ENCODE results near the gene LRRC36.

LRRC36 gene

GRCh38 chr16:67326472-67327309 lies at the start of gene LRRC36, which contains the start of gene KCTD19:
LRRC36 (plus strand) TSS chr16:67326815; CDS start chr16:67326863, 48 bp downstream.
KCTD19 (minus strand) TSS chr16:67326741; CDS start chr16:67326707, 34 bp downstream.
- Histone ChIP-seq H3K4me1 (ENCODE audit: control insufficient read depth, insufficient read depth, low read length) (peaks cover 5% of the 10 kb centered on the region), H3K27ac (ENCODE audit: low read length) (no peak within 1 kb of the TSS), H3K36me3 (ENCODE audit: control insufficient read depth in 2 of 2, insufficient read depth in 2 of 2, low read length in 2 of 2) (no peaks in the 10 kb centered on the region), H3K9ac (ENCODE audit: low read length in 2 of 2) (peak within 1 kb of the TSS in 1 of 2 donors; percentile 42), H3K4me3 (ENCODE audit: low read length in 2 of 2) (peak within 1 kb of the TSS; percentile 25 to 69), H3K27me3 (ENCODE audit: control insufficient read depth in 1 of 2, insufficient read depth in 2 of 2, low read length in 2 of 2) (peaks cover 15 to 17% of the 10 kb centered on the region in 2 donors), H3K9me3 (ENCODE audit: control insufficient read depth in 2 of 2, low read length in 2 of 2) (no peaks in the 10 kb centered on the region)

DNA sequence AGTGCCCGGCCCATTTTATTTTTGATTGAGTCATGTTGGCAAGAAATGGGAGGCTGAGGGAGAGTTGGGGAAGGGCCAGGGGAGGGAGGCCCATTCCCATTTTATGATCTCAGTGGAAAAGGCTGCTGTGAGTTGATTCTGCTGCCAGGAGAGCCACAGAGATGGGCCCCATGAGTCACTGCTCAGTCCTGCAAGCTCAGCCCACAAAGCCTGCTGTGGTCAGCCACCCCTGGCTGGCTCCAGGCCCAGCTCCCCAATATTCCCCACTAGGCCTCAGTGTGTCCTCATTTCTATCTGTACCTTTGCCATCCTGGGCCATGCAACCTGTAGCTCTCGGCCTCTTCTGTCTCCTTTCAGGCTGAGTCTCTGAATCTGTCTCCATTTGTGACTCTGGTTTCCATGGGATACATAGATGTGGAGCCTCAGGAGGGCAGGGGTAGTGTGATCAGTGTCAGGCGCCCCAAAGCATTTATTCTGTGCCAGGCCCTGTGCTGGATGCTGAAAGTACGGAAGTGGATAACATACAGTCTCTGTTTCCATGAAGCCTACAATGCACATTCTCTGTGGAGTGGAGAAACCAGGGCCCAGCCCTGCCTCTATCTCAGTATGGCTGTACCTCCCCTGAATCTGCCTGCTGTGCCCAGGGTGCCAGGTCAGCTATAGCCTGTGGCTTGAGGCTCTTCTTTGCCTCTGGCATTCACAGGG lies 49.2 kb upstream of the LRRC36 start:
- no peak overlapping the region for H3K27ac ChIP-seq (ENCODE audit: low read length)
- no peaks in the 10 kb centered on the region for H3K27me3 ChIP-seq (ENCODE audit: control insufficient read depth in 1 of 2, insufficient read depth in 2 of 2, low read length in 2 of 2)
- H3K9ac ChIP-seq (ENCODE audit: low read length in 2 of 2) = no peak overlapping the region
- H3K4me3 ChIP-seq (ENCODE audit: low read length in 2 of 2) = no peak overlapping the region
- no peaks in the 10 kb centered on the region for H3K9me3 ChIP-seq (ENCODE audit: control insufficient read depth in 2 of 2, low read length in 2 of 2)
- H3K4me1 ChIP-seq (ENCODE audit: control insufficient read depth, insufficient read depth, low read length) = peaks cover 21% of the 10 kb centered on the region
- peaks cover 0 to 2% of the 10 kb centered on the region in 2 donors for H3K36me3 ChIP-seq (ENCODE audit: control insufficient read depth in 2 of 2, insufficient read depth in 2 of 2, low read length in 2 of 2)

DNA sequence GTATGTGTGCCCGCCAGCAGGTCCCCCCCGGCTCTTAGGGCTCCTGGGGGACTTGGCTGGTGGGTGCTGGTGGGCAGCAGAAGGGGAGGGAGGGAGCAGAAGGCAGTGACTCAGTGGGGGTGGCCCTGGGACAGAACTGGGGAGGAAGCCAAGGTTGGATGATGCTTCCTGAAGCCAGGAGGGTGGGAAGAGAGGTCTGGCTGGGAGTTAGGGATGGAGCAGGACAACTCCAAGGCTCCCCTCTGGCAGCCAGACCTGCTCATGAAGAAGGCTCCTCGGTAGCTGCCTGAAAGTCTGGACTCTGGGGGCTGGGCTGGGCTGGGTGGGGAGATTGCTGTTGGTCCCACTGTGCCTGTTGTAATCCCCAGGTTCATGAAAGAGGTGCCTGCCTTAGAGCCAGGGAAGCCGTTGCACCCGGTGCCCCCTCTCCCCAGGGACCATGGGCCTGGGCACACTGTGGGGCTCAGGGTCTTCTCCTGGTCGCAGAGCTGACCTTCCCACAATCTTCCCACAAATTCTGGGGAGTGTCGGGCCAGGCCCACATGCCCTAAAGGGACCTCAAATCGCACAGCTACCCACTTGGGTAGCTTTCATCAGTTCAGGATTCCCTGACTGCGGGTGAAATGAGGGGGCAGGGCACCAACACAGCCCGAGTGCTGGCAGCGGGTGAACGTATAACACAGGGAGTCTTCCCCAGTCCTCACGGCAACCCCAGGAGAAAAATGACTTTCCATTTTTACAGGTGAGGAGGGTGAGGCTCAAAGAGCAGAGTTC lies 48.4 kb upstream of the LRRC36 start:
- Histone ChIP-seq H3K9me3 (ENCODE audit: control insufficient read depth in 2 of 2, low read length in 2 of 2) (no peaks in the 10 kb centered on the region), H3K27ac (ENCODE audit: low read length) (no peak overlapping the region), H3K27me3 (ENCODE audit: control insufficient read depth in 1 of 2, insufficient read depth in 2 of 2, low read length in 2 of 2) (no peaks in the 10 kb centered on the region), H3K9ac (ENCODE audit: low read length in 2 of 2) (peak overlapping the region in 1 of 2 donors; percentile 42), H3K4me1 (ENCODE audit: control insufficient read depth, insufficient read depth, low read length) (peaks cover 21% of the 10 kb centered on the region), H3K4me3 (ENCODE audit: low read length in 2 of 2) (peak overlapping the region; percentile 40 to 72), H3K36me3 (ENCODE audit: control insufficient read depth in 2 of 2, insufficient read depth in 2 of 2, low read length in 2 of 2) (peaks cover 0 to 2% of the 10 kb centered on the region in 2 donors)

DNA sequence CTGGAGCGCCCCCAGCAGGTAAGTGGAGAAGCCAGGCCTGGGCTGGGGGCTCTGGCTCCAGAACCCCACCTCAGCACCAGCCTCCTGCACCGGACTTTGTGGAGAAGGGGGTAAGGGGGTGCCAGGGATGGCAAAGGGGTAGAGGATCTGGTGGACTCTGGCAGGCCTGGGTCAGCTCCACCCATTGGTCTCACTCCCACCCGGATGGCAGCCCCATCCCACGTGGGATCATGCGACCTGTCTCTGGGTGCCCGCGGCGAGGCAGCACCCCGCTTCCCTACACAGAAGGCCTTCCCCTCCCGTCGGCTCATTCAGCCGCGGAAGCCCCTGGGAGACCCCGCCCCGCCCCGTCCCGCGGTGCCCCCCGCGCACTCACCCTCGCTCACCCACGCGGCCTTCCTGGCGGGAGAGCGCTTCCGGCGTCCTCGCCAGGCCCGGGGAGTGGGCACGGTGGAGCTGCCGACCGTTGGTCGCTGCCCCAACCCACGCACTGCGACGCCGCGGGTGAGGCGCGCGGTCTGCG lies 47.8 kb upstream of the LRRC36 start:
- H3K4me1 ChIP-seq (ENCODE audit: control insufficient read depth, insufficient read depth, low read length) = peaks cover 21% of the 10 kb centered on the region
- H3K36me3 ChIP-seq (ENCODE audit: control insufficient read depth in 2 of 2, insufficient read depth in 2 of 2, low read length in 2 of 2) = peaks cover 0 to 2% of the 10 kb centered on the region in 2 donors
- H3K9ac ChIP-seq (ENCODE audit: low read length in 2 of 2) = peak overlapping the region in 1 of 2 donors; percentile 42
- H3K27ac ChIP-seq (ENCODE audit: low read length) = no peak overlapping the region
- H3K4me3 ChIP-seq (ENCODE audit: low read length in 2 of 2) = peak overlapping the region; percentile 40 to 72
- no peaks in the 10 kb centered on the region for H3K27me3 ChIP-seq (ENCODE audit: control insufficient read depth in 1 of 2, insufficient read depth in 2 of 2, low read length in 2 of 2)
- no peaks in the 10 kb centered on the region for H3K9me3 ChIP-seq (ENCODE audit: control insufficient read depth in 2 of 2, low read length in 2 of 2)

GRCh38 chr16:67279296-67280089 lies 47.1 kb upstream of the LRRC36 start, which contains the start of gene PLEKHG4:
PLEKHG4 (plus strand) TSS chr16:67279532; CDS start chr16:67280045, 513 bp downstream.
- Histone ChIP-seq H3K9ac (ENCODE audit: low read length in 2 of 2) (peak within 1 kb of the TSS in 1 of 2 donors; percentile 42), H3K27me3 (ENCODE audit: control insufficient read depth in 1 of 2, insufficient read depth in 2 of 2, low read length in 2 of 2) (no peaks in the 10 kb centered on the region), H3K4me1 (ENCODE audit: control insufficient read depth, insufficient read depth, low read length) (peaks cover 21% of the 10 kb centered on the region), H3K27ac (ENCODE audit: low read length) (no peak within 1 kb of the TSS), H3K4me3 (ENCODE audit: low read length in 2 of 2) (peak within 1 kb of the TSS; percentile 40 to 72), H3K9me3 (ENCODE audit: control insufficient read depth in 2 of 2, low read length in 2 of 2) (no peaks in the 10 kb centered on the region), H3K36me3 (ENCODE audit: control insufficient read depth in 2 of 2, insufficient read depth in 2 of 2, low read length in 2 of 2) (peaks cover 0 to 2% of the 10 kb centered on the region in 2 donors)

GRCh38 chr16:67280090-67281015 lies 46.3 kb upstream of the LRRC36 start:
- no peak overlapping the region for H3K9ac ChIP-seq (ENCODE audit: low read length in 2 of 2)
- H3K27me3 ChIP-seq (ENCODE audit: control insufficient read depth in 1 of 2, insufficient read depth in 2 of 2, low read length in 2 of 2) = no peaks in the 10 kb centered on the region
- H3K27ac ChIP-seq (ENCODE audit: low read length) = no peak overlapping the region
- no peak overlapping the region for H3K4me3 ChIP-seq (ENCODE audit: low read length in 2 of 2)
- peaks cover 0 to 1% of the 10 kb centered on the region in 2 donors for H3K36me3 ChIP-seq (ENCODE audit: control insufficient read depth in 2 of 2, insufficient read depth in 2 of 2, low read length in 2 of 2)
- H3K4me1 ChIP-seq (ENCODE audit: control insufficient read depth, insufficient read depth, low read length) = peaks cover 21% of the 10 kb centered on the region
- no peaks in the 10 kb centered on the region for H3K9me3 ChIP-seq (ENCODE audit: control insufficient read depth in 2 of 2, low read length in 2 of 2)

- Histone ChIP-seq H3K36me3 (ENCODE audit: control insufficient read depth in 2 of 2, insufficient read depth in 2 of 2, low read length in 2 of 2) (no peaks in the 10 kb centered on the region), H3K9me3 (ENCODE audit: control insufficient read depth in 2 of 2, low read length in 2 of 2) (no peaks in the 10 kb centered on the region)
Measured at GRCh38 chr16:67281536-67282446, 44.8 kb upstream of the LRRC36 start.

GRCh38 chr16:67282447-67282805 lies 44.2 kb upstream of the LRRC36 start:
- Histone ChIP-seq H3K4me1 (ENCODE audit: control insufficient read depth, insufficient read depth, low read length) (peaks cover 19% of the 10 kb centered on the region), H3K4me3 (ENCODE audit: low read length in 2 of 2) (no peak overlapping the region), H3K36me3 (ENCODE audit: control insufficient read depth in 2 of 2, insufficient read depth in 2 of 2, low read length in 2 of 2) (no peaks in the 10 kb centered on the region), H3K9me3 (ENCODE audit: control insufficient read depth in 2 of 2, low read length in 2 of 2) (no peaks in the 10 kb centered on the region), H3K27ac (ENCODE audit: low read length) (no peak overlapping the region), H3K27me3 (ENCODE audit: control insufficient read depth in 1 of 2, insufficient read depth in 2 of 2, low read length in 2 of 2) (no peaks in the 10 kb centered on the region), H3K9ac (ENCODE audit: low read length in 2 of 2) (no peak overlapping the region)

More at GRCh38 chr16:67281536-67282446, 44.8 kb upstream of the LRRC36 start:
- Histone ChIP-seq H3K4me3 (ENCODE audit: low read length in 2 of 2) (no peak overlapping the region), H3K9ac (ENCODE audit: low read length in 2 of 2) (no peak overlapping the region), H3K27ac (ENCODE audit: low read length) (no peak overlapping the region), H3K27me3 (ENCODE audit: control insufficient read depth in 1 of 2, insufficient read depth in 2 of 2, low read length in 2 of 2) (no peaks in the 10 kb centered on the region), H3K4me1 (ENCODE audit: control insufficient read depth, insufficient read depth, low read length) (peaks cover 21% of the 10 kb centered on the region)
